Medulla oblongata (tissue), 1 donor: ENCODE measurements around the gene LSMEM2.
"Not testable (repeated sequence)": the region's sequence is repeated elsewhere in the genome, so short reads cannot be mapped to it uniquely, and the experiment has no call there.

ENCODE experiments used
- DNase-seq: peaks from one replicate; pipeline ENCODE4 v3.0.0-alpha.2; 2015; ENCODE audit errors: extremely low spot score

LSMEM2 gene

DNA sequence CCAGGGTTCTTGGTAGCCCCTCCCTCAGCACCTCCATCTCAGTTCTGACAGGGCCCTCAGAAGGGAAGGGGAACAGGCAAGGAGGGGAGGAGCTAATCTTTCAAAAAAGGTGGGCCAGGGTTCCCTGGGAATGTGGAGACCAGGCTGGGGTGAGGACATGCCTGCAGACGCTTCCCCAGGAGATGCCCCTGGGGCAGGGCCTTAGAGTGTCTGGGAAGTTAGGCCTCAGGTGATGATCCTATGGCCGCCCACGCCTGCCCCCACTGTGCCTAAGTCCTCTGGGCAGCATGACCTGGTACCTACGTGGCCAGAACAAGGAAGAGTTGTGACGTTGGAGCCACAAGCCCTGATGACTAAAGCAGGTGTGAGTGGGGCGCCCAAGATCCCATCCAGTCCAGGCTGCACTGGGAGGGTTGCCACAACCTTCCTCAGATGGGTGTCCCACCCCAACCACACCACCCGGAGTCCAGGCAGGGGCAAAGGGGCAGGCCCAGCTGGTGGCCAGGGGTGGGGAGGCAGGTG is 13.9 kb upstream of the LSMEM2 start:
- DNase-seq, result no peak

DNA sequence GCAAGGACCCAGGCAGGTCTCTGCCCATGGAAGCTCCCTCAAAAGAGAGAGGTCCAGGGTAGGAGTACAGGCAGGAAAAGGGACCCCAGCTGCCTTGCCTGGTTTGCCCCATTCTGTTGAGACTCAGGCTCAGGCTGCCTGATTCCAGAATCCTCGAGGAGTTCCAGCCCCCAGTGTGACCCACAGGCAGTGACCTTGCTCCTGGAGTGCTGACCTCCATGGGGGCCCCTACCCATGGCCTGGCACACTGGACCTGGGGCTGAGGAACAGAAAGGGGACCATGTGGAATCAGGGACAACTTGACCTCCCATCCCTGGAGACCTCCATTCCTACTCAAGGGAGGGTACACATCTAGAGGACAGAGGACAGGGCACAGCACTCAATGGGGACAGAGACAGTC is 13.3 kb upstream of the LSMEM2 start:
- DNase-seq, result no peak

DNA sequence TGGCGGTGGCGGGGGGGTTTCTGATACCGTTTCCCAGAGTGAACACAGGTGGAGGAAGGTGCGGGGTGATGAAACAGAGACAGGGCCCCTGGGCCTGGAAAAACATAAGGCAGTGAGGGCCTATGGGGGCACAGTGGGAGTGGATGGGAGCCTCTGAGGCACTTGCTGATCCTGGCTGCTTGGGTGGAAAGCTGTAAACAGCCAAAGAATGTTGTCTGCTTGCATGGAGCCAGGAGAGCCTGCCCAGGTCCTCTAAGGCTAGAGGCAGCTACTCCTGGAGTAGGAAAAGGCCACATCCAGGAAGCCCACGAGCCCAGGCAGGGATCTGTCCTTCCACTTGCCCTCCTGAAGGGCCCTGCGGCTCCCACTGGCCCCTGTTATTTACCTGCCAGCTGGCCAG is 12.9 kb upstream of the LSMEM2 start:
- no peak for DNase-seq

DNA sequence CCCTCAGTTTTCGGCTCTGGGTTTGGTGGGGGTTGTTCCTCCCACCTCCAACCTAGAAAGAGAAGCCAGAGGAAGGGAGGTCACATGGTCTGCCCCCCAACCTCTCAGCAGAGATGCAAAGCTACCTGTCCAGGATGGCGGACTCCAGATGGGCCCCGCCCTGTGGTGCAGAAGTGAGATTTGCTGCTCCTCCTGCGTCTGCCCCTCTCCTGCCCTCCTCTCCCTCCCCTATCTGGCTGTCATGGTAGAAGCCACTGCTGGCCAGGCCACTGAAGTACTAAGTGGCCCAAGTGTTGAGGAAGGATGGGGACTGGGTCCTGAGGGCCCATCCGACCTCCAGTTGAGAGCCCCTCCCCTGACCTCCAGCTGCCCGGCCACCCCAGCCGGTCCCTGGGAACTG is 12.1 kb upstream of the LSMEM2 start:
- no peak for DNase-seq

DNA sequence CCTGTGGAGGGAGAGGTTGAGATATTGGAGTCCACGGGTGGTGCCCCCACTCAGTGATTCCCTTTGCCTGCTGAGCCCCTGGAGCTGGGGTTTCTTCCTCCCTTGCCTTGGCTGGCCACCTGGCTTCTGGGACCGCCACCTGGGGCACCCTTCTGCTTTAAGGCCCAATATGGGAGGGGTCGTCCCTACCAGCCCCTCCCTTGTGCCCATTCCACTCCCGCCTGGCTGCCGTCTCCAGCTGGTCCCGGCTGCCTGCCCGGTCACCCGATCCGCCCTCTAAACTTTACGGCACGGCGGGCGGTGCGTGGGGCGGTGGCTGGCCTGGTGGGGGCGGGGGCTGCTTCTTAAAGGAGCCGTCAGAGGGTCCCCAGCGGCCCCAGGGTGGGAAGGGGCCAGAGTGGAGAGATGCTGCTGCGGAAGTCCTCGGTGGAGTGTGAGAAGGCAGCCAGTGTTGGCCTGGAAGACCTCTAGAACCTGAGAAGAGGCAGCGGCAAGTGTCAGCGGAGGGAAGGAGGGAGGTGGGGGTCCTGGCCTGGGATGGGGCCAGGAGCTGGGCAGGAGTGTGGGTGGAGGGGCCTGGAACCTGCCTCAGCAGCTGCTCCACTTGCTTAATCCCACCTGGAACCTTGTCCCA is 11.5 kb upstream of the LSMEM2 start:
- peak; percentile 66 for DNase-seq

DNA sequence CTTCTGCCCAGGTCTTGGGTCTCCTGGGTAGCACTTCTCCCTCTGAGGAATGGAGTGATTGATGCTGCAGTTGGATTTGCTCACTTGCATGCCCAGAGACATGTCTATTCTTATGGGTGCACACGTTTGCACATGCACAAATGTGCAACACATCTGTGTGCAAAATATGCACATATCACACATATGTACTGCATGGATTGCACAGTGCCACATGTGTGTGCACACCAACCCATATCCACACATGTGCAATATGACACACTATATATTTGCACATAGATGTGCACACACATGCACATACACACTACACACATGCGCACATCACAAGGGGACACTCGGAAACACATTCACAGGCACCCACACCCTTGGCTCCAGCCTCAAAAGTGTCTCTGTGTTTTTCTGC is 10.6 kb upstream of the LSMEM2 start:
- no peak for DNase-seq

DNA sequence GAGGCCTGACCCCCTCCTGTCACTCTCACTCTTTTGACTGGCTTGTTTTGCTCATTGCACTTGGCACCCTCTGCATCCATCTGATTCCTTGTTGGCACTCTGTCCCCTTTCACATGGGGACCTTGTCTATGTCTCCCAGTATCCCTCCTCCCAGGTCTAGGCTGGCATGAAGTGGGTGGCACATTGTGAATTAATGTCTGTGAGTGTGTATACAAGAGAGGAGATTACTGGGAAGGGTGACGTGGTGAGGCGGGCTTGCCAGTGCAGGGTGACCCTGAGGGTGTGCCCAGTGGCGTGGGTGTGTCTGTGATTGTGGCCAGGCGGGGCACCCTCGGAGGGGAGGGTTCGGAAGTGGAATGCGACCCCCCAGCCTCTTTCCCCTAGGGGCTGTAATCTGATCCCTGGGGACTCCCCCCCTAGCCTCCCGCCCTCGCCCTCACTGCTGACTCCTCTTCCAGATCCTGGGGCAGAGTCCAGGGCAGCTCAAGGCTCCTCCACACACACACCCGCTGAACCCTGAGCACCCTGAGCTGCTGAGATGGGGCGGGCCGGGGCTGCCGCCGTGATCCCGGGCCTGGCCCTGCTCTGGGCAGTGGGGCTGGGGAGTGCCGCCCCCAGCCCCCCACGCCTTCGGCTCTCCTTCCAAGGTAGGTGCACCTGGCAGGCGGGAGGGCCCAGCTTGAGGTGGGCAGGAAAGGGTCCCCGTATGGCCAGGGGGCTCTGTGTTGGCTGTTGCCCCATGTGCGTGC is 10.0 kb upstream of the LSMEM2 start, which contains the start of gene SEMA3B:
Gene SEMA3B, plus strand, starts transcription at position 445 of the 749 bp plus-strand sequence. Its CDS starts 94 bp downstream, at position 539.
- DNase-seq, result peak; percentile 70

DNA sequence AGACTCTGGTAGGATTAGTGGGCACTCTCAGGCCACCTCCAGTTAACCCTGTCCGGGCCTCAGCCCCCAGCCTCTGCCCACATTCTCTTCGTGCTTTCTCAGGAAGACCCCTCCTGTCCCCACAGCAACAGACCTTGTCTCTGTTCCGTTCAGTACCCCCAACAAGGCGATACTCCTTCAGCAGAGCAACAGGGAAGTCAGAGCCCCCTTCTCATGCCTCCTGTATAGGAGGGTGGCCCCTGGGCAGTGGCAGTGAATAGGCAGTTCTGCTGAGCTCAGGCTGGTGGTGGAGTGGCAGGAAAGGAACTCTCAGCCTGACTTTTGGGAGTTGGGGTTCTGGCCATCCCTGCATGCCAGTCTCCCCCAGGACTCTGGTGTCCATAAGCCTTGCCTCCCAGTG is 9.4 kb upstream of the LSMEM2 start:
- DNase-seq, result no peak

DNA sequence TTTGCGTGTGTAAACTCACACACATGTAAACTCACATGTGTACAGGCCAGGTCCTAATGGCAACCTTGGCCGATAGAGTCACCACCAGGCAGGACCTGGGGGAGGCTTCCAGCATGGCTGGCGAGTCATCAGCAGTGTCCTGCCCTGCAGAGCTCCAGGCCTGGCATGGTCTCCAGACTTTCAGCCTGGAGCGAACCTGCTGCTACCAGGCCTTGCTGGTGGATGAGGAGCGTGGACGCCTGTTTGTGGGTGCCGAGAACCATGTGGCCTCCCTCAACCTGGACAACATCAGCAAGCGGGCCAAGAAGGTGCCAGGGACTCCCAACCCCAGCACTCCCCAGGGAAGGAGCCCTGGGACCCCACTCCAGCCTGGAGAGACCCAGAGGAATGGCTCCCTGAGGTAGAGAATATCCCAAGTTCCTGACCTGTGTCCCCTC is 8.9 kb upstream of the LSMEM2 start:
- DNase-seq, result no peak

DNA sequence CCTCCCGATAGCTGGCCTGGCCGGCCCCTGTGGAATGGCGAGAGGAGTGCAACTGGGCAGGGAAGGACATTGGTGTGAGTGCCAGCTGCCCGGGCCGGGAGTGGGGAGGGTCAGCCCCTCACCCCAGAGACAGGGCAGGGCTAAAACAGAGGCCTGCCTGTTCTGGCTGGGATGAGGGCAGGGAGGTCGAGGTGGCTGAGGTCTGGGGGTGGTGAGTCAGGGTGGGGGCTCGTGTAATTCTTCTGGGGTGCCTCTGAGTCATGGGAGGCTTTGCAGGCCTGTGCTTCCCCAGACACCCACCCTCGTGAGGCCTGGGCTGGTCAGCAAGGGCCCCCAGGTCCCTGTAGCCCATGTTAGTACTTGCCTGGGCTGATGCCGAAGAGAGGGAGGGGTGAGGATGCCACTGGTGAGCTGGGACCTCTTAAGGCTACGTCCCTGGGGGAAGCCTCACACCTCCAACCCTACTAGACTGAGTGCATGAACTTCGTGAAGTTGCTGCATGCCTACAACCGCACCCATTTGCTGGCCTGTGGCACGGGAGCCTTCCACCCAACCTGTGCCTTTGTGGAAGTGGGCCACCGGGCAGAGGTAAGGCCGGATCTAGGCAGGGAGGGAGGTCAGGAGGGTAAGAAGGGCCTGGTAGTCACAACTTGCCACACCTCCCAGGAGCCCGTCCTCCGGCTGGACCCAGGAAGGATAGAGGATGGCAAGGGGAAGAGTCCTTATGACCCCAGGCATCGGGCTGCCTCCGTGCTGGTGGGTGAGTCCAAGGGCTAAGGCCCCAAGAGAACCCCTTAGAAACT is 8.3 kb upstream of the LSMEM2 start:
- DNase-seq, result no peak

DNA sequence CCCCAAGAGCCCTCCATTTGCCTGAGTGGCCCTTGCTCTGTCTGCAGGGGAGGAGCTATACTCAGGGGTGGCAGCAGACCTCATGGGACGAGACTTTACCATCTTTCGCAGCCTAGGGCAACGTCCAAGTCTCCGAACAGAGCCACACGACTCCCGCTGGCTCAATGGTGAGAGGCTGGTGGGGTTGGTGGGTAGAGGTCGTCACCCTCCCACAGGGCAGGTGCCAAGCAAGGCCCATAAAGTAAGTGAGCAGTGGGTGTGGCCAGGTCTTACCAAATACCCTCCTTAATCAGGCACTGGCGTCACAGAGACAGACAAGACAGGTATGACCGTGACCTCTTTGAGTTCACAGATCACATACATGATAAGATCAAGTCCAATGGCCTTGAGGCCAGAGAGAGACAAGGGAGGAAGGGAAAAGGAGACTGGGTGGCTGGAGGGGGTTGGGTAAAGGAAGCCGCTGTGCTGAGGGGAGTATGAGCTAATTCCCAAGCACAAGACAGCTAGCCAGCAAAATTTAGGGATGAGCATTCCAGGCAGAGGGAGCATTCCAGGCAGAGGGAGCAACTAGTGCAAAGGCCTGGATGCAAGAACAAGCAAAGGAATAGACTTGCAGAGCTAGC is 7.5 kb upstream of the LSMEM2 start:
- no peak for DNase-seq

DNA sequence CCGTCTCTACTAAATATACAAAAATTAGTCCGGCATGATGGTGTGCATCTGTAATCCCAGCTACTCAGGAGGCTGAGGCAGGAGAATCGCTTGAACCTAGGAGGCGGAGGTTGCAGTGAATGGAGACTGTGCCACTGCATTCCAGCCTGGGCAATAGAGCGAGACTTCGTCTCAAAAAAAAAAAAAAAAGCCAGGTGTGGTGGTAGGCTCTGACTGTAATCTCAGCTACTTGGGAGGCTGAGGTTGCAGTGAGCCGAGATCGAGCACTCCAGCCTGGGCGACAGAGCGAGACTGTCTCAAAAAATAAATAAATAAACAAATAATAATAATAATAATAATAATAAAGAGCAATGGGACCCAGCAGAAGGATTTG is 6.4 kb upstream of the LSMEM2 start:
- not testable (repeated sequence) for DNase-seq

DNA sequence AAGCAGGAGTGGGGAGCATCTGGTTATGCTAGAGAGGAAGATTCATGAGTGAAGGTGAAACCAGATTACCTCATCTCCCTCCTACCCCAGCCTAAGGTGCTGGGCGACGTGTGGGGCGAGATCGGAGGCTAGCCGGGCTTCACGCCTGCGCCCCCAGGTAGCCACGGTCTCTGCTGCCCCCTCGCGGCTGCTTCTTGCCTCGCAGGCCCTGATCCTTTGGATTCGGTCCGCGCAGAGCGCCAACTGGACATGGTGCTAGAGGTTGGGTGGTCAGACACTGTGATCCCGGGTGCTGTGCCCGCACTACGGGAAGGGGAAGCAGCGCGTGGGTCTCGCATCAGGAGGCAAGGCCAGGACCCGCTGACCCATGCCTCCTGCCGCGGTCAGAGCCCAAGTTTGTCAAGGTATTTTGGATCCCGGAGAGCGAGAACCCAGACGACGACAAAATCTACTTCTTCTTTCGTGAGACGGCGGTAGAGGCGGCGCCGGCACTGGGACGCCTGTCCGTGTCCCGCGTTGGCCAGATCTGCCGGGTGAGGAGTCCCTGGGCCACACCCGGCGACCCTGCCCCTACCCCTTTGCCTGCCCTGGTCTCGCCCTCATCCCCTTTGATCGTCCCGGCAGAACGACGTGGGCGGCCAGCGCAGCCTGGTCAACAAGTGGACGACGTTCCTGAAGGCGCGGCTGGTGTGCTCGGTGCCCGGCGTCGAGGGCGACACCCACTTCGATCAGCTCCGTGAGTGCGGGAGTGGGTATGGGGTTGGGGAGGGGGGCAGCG is 5.8 kb upstream of the LSMEM2 start:
- DNase-seq, result peak; percentile 93

DNA sequence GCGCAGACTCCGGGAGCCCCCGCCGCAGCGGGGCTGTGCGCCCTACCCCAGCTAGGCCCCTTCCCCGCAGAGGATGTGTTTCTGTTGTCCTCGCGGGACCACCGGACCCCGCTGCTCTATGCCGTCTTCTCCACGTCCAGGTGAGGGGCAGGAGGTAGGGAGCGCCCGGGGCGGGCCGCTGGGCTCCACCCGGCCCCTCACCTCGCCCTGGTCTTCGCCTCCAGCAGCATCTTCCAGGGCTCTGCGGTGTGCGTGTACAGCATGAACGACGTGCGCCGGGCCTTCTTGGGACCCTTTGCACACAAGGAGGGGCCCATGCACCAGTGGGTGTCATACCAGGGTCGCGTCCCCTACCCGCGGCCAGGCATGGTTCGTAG is 5.2 kb upstream of the LSMEM2 start:
- no peak for DNase-seq

DNA sequence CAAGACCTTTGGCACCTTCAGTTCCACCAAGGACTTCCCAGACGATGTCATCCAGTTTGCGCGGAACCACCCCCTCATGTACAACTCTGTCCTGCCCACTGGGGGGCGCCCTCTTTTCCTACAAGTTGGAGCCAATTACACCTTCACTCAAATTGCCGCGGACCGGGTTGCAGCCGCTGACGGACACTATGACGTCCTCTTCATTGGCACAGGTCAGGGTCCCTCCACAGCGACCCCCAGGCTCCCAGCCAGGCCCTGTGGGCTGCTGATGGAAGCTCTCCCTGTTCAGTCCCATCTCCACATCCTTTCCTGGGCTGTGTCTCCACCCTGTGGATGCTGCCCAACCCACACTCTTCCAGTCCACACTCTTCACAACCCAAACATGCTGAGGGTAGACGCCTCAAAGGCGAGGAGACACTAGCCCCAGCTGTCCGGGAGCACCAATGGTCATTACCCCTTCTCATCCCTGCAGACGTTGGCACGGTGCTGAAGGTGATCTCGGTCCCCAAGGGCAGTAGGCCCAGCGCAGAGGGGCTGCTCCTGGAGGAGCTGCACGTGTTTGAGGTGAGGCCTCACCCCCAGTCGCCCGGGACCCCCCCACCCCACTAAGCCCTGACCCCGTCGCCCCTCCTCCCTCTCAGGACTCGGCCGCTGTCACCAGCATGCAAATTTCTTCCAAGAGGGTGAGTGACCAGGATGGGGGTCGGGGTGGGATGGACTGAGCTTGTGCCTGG is 4.3 kb upstream of the LSMEM2 start:
- peak; percentile 67 for DNase-seq

DNA sequence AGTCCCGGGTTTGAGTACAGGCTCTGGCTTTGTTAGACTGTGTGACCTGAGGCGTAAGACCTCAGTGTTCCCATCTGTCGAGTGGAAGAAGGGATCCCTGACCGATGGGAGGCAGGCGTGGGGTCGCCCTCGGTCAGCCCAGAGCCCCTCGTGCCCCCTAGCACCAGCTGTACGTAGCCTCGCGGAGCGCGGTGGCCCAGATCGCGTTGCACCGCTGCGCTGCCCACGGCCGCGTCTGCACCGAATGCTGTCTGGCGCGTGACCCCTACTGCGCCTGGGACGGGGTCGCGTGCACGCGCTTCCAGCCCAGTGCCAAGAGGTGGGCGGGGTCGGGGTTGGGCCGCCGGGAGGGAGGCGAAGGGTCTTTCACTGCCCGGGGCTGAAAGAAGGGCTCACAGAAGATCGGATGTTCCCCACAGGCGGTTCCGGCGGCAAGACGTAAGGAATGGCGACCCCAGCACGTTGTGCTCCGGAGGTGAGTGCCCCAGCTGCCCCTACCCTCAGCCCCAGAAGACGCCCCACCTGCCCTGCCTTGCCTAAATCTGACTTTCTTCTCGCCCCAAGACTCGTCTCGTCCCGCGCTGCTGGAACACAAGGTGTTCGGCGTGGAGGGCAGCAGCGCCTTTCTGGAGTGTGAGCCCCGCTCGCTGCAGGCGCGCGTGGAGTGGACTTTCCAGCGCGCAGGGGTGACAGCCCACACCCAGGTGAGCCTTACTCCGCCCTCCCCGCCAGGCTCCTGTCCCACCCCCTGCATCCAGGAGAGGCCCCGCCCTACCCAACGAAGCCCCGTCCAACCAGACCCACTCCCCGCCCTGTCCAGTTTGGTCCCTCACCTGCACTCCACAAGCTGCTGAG is 3.5 kb upstream of the LSMEM2 start:
- DNase-seq, result no peak

DNA sequence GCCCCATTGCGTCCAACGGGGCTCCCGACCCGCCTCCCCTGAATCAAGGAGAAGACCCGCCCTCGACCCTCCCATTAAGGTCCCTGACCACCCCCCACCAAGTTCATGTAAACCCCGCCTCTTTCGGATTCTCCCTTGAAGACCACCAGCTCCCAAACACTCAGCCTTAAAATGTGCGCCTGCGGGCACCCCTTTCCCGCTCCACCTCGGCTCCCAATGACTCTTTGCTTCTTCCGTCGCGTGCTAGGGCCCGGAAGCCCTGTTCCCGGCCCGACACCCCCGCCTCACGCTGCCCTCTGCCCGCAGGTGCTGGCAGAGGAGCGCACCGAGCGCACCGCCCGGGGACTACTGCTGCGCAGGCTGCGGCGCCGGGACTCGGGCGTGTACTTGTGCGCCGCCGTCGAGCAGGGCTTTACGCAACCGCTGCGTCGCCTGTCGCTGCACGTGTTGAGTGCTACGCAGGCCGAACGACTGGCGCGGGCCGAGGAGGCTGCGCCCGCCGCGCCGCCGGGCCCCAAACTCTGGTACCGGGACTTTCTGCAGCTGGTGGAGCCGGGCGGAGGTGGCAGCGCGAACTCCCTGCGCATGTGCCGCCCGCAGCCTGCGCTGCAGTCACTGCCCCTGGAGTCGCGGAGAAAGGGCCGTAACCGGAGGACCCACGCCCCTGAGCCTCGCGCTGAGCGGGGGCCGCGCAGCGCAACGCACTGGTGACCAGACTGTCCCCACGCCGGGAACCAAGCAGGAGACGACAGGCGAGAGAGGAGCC is 2.7 kb upstream of the LSMEM2 start:
- no peak for DNase-seq

DNA sequence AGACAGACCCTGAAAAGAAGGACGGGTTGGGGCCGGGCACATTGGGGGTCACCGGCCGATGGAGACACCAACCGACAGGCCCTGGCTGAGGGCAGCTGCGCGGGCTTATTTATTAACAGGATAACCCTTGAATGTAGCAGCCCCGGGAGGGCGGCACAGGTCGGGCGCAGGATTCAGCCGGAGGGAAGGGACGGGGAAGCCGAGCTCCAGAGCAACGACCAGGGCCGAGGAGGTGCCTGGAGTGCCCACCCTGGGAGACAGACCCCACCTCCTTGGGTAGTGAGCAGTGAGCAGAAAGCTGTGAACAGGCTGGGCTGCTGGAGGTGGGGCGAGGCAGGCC is 2.2 kb upstream of the LSMEM2 start:
- no peak for DNase-seq
